PFSK-1 (cell line): Measurements from ENCODE around the gene PTPRN2.

ENCODE experiments used
- POLR2AphosphoS5 ChIP-seq: IDR thresholded peaks from 2 replicates; pipeline ENCODE4 v1.6.1; 2012; ENCODE audit warnings: low read depth, mild to moderate bottlenecking, control low read depth, low read length, moderate library complexity
- TAF1 ChIP-seq: IDR thresholded peaks from 2 replicates; pipeline ENCODE4 v1.6.1; 2012; ENCODE audit warnings: low read length, control low read depth, borderline replicate concordance; ENCODE audit not compliant: insufficient read depth
- TF ChIP-seq, protein P1 (sequence below), 2 experiments: IDR thresholded peaks; 2 replicates each; pipeline versions ENCODE4 v1.6.1 to v1.8.0; 2011 to 2012; ENCODE audit warnings: low read depth in 2 of 2, low read length in 2 of 2, control low read depth in 1 of 2, inconsistent platforms in 1 of 2, mild to moderate bottlenecking in 1 of 2, moderate library complexity in 1 of 2; ENCODE audit not compliant: insufficient read depth in 1 of 2

DNA sequence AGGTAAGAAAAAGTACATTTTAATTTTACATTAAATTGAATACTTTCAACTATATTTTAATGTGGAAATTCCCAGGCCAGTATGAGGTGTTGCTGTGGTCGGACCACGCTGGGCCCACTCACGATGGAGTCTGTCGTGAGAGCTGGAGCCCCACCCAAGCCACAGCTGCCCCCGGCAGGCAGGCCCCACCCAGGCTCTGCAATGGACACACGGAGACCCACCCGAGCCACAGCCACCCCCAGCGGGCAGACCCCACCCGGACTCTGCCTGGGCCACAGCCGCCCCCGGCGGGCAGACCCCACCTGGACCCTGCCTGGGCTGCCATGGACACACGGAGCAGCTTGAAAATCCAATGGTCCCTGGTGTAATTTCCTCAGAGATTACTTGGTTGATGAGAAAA is 141.3 kb downstream of the PTPRN2 start:
- TF ChIP-seq POLR2AphosphoS5, result no peak
- TF ChIP-seq, protein P1, sequence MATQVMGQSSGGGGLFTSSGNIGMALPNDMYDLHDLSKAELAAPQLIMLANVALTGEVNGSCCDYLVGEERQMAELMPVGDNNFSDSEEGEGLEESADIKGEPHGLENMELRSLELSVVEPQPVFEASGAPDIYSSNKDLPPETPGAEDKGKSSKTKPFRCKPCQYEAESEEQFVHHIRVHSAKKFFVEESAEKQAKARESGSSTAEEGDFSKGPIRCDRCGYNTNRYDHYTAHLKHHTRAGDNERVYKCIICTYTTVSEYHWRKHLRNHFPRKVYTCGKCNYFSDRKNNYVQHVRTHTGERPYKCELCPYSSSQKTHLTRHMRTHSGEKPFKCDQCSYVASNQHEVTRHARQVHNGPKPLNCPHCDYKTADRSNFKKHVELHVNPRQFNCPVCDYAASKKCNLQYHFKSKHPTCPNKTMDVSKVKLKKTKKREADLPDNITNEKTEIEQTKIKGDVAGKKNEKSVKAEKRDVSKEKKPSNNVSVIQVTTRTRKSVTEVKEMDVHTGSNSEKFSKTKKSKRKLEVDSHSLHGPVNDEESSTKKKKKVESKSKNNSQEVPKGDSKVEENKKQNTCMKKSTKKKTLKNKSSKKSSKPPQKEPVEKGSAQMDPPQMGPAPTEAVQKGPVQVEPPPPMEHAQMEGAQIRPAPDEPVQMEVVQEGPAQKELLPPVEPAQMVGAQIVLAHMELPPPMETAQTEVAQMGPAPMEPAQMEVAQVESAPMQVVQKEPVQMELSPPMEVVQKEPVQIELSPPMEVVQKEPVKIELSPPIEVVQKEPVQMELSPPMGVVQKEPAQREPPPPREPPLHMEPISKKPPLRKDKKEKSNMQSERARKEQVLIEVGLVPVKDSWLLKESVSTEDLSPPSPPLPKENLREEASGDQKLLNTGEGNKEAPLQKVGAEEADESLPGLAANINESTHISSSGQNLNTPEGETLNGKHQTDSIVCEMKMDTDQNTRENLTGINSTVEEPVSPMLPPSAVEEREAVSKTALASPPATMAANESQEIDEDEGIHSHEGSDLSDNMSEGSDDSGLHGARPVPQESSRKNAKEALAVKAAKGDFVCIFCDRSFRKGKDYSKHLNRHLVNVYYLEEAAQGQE (IDR thresholded peaks at IDR 0.05; ENCODE audit: insufficient read depth in 1 of 2, low read depth in 2 of 2, low read length in 2 of 2), result no peak
- no peak for TF ChIP-seq TAF1
